GM18526 (cell line): Measurements from ENCODE around the gene ANKRD34A.

Source experiments
- POLR2A ChIP-seq: IDR thresholded peaks from 3 replicates; pipeline ENCODE4 v1.6.1; 2011; ENCODE audit not compliant: insufficient read length; ENCODE audit errors: extremely low read depth

Gene ANKRD34A

GRCh38 chr1:145962157-145963102, 1.9 kb downstream of the ANKRD34A start:
- TF ChIP-seq POLR2A = no peak

- TF ChIP-seq POLR2A = no peak
Observed at GRCh38 chr1:145961425-145962156, 2.8 kb downstream of the ANKRD34A start.

GRCh38 chr1:145961109-145961424, 3.3 kb downstream of the ANKRD34A start:
- no peak for TF ChIP-seq POLR2A

GRCh38 chr1:145960468-145961108, 3.8 kb downstream of the ANKRD34A start:
- no peak for TF ChIP-seq POLR2A

GRCh38 chr1:145959957-145960467, 4.4 kb downstream of the ANKRD34A start:
- no peak for TF ChIP-seq POLR2A

GRCh38 chr1:145959333-145959732, 5.0 kb downstream of the ANKRD34A start:
- no peak for TF ChIP-seq POLR2A

GRCh38 chr1:145958734-145959133, 5.6 kb downstream of the ANKRD34A start:
- no peak for TF ChIP-seq POLR2A

- peak; percentile 77 for TF ChIP-seq POLR2A
Observed at GRCh38 chr1:145957443-145958319, 6.7 kb downstream of the ANKRD34A start, which contains the start of gene LIX1L. TSS of gene LIX1L (minus strand) at chr1:145958017. CDS start at chr1:145957927, 90 bp downstream.

GRCh38 chr1:145956781-145957442, 7.5 kb downstream of the ANKRD34A start:
- TF ChIP-seq POLR2A = no peak

- no peak for TF ChIP-seq POLR2A
Observed at GRCh38 chr1:145956361-145956760, 8.0 kb downstream of the ANKRD34A start.

- TF ChIP-seq POLR2A = no peak
Observed at GRCh38 chr1:145955436-145955835, 8.9 kb downstream of the ANKRD34A start.

- no peak for TF ChIP-seq POLR2A
Observed at GRCh38 chr1:145953861-145954260, 10.5 kb downstream of the ANKRD34A start.

GRCh38 chr1:145952903-145953302, 11.5 kb downstream of the ANKRD34A start:
- no peak for TF ChIP-seq POLR2A

GRCh38 chr1:145951526-145951925, 12.8 kb downstream of the ANKRD34A start:
- no peak for TF ChIP-seq POLR2A
